ENCODE measurements around the gene PRICKLE4. TPM values are rescaled to one million over a fixed set of nuclear protein-coding genes. Genes with fewer than 3 reads are reported as not detected.

Gene PRICKLE4
- total RNA-seq, 4 donors from 2014 or later: 15.5 to 38.4 (median 23.0) TPM

GRCh38 chr6:41741625-41742490, 38.7 kb upstream of the PRICKLE4 start:
- TF ChIP-seq EP300 (IDR thresholded peaks at IDR 0.05): no peak
- no peak for TF ChIP-seq CTCF (IDR thresholded peaks at IDR 0.05)
- no peak for TF ChIP-seq POLR2A (IDR thresholded peaks at IDR 0.05)
- WGBS, 2 donors: 85 to 87% methylated on average over 20 of the region's 20 CpGs
- Histone ChIP-seq H3K9me3 (no peaks in the 10 kb centered on the region), H3K27me3 (no peaks in the 10 kb centered on the region), H3K4me3 (no peak overlapping the region), H3K36me3 (no peaks in the 10 kb centered on the region), H3K4me1 (no peaks in the 10 kb centered on the region), H3K27ac (no peak overlapping the region)
- DNase-seq (ENCODE audit: low spot score in 2 of 2): no peak

DNA sequence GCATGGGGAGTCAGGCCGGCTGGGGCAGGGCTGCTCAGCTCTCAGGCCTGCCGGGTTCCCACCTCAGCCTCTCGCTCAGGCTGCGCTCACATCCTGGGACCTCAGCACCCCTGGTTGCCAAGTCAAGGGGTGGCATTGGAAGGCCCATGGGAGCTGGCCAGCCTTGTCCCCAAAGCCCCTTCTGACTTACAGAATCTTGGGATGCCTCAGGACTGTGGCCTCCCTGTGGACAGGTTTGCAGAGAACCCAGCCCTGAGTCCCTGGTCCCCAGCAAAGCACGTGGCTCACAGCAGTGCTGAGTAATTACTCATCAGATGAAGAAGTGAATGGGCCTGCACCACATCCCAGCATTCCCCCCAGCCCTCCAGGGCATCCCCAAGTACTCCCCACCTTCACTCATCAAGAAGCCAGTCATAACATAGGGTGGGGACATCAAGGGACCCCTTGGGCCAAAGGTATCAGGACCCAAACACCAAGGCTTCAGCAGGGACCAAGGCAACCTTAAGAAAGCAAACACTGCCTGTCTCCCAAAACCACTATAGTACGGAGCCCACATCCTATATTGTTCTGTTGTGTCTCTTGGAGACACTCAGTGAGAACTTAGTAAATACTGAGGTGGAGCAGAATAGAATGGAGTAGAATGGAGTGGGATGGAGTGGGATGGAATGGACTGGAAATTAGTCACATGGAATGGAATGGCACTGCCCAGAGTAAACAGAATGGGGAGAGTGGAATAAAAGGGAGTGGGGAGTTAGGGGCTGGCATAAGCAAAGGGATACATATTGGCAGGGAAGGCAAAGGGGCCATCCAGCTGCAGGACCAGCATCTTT, 37.0 kb upstream of the PRICKLE4 start:
- no peak for DNase-seq (ENCODE audit: low spot score in 2 of 2)
- Histone ChIP-seq H3K9me3 (no peaks in the 10 kb centered on the region), H3K36me3 (no peaks in the 10 kb centered on the region), H3K4me3 (no peak overlapping the region), H3K4me1 (no peaks in the 10 kb centered on the region), H3K27me3 (no peaks in the 10 kb centered on the region), H3K27ac (no peak overlapping the region)
- WGBS, 2 donors: 80 to 86% methylated on average over 5 to 6 of the region's 6 CpGs
- TF ChIP-seq CTCF (IDR thresholded peaks at IDR 0.05) (no peak), POLR2A (IDR thresholded peaks at IDR 0.05) (no peak), EP300 (IDR thresholded peaks at IDR 0.05) (no peak)

- H3K4me1 ChIP-seq: no peaks in the 10 kb centered on the region
- H3K36me3 ChIP-seq: no peaks in the 10 kb centered on the region
- no peak for DNase-seq (ENCODE audit: low spot score in 2 of 2)
- H3K27ac ChIP-seq: no peak overlapping the region
- no peaks in the 10 kb centered on the region for H3K27me3 ChIP-seq
- WGBS, 2 donors: 70 to 82% methylated on average over 7 of the region's 7 CpGs
- no peak overlapping the region for H3K4me3 ChIP-seq
- H3K9me3 ChIP-seq: no peaks in the 10 kb centered on the region
- no peak for TF ChIP-seq POLR2A (IDR thresholded peaks at IDR 0.05)
- no peak for TF ChIP-seq EP300 (IDR thresholded peaks at IDR 0.05)
- no peak for TF ChIP-seq CTCF (IDR thresholded peaks at IDR 0.05)
These were observed 36.3 kb upstream of the PRICKLE4 start for GRCh38 chr6:41744236-41744787.

- H3K27ac ChIP-seq: no peak overlapping the region
- DNase-seq (ENCODE audit: low spot score in 2 of 2): no peak
- H3K9me3 ChIP-seq: no peaks in the 10 kb centered on the region
- H3K4me3 ChIP-seq: no peak overlapping the region
- no peaks in the 10 kb centered on the region for H3K4me1 ChIP-seq
- no peaks in the 10 kb centered on the region for H3K27me3 ChIP-seq
- no peak for TF ChIP-seq EP300 (IDR thresholded peaks at IDR 0.05)
- TF ChIP-seq POLR2A (IDR thresholded peaks at IDR 0.05): no peak
- TF ChIP-seq CTCF (IDR thresholded peaks at IDR 0.05): no peak
- WGBS, 2 donors: 82 to 90% methylated on average over 10 of the region's 10 CpGs
- no peaks in the 10 kb centered on the region for H3K36me3 ChIP-seq
These were observed 34.5 kb upstream of the PRICKLE4 start for GRCh38 chr6:41746107-41746506.

Data from tibial nerve (tissue), 4 donors.